A673 (cell line): ENCODE data around the gene NEK7. TPM values are rescaled to one million over a fixed set of nuclear protein-coding genes. Genes with fewer than 3 reads are reported as not detected.
"Not testable (repeated sequence)": the region's sequence is repeated elsewhere in the genome, so short reads cannot be mapped to it uniquely, and the experiment has no call there.

Experiments
- BruUV-seq: library from RNA; stranded (reverse); fragments of 400-500 nt; replicated peaks from 2 replicates; lab custom pipeline; 2021; lab: Mats Ljungman, UMichigan
- CTCF ChIA-PET: fragments of 300-600 bp; sonication (Branson Sonifier 250); formaldehyde crosslinking; loops from one replicate; lab custom pipeline; 2022; ENCODE audit warnings: antibody characterized with exemption; lab: Charles Lee
- POLR2A ChIA-PET: fragments of 300-600 bp; sonication (Branson Sonifier 250); formaldehyde crosslinking; loops from one replicate; lab custom pipeline; 2022; ENCODE audit warnings: antibody characterized with exemption; ENCODE audit not compliant: low non-redundant PET; lab: Charles Lee
- DNase-seq: peaks from one replicate; pipeline ENCODE4 v3.0.0-alpha.2; 2015; ENCODE audit warnings: low spot score
- H3K27ac ChIP-seq: fragments of 200-600 bp; sonication (generic); 2 replicates; pipeline ENCODE4 v1.5.1; 2016; ENCODE audit warnings: mixed run types, low read depth, mild to moderate bottlenecking, mixed read lengths, antibody characterized with exemption, low read length; ENCODE audit not compliant: poor library complexity, severe bottlenecking
- H3K27me3 ChIP-seq: fragments of 200-600 bp; sonication (generic); replicated peaks from 2 replicates; pipeline ENCODE4 v1.6.1; 2017; ENCODE audit warnings: mixed run types, low read depth, mild to moderate bottlenecking, mixed read lengths, antibody characterized with exemption, low read length; ENCODE audit not compliant: insufficient read depth, poor library complexity
- H3K36me3 ChIP-seq: fragments of 200-600 bp; sonication (generic); 2 replicates; pipeline ENCODE4 v1.6.1; 2016; ENCODE audit warnings: mixed run types, mild to moderate bottlenecking, mixed read lengths, antibody characterized with exemption, low read length; ENCODE audit not compliant: insufficient read depth, poor library complexity, severe bottlenecking
- H3K4me1 ChIP-seq: fragments of 200-600 bp; sonication (generic); 2 replicates; pipeline ENCODE4 v1.6.1; 2017; ENCODE audit warnings: mixed run types, mild to moderate bottlenecking, mixed read lengths, antibody characterized with exemption, low read length; ENCODE audit not compliant: insufficient read depth, poor library complexity, severe bottlenecking
- H3K4me3 ChIP-seq: fragments of 200-600 bp; sonication (generic); 2 replicates; pipeline ENCODE4 v1.5.1; 2016; ENCODE audit warnings: low read depth, mixed run types, mild to moderate bottlenecking, mixed read lengths, low read length; ENCODE audit not compliant: poor library complexity, severe bottlenecking
- H3K9me3 ChIP-seq: fragments of 200-600 bp; sonication (generic); 2 replicates; pipeline ENCODE4 v1.6.1; 2016; ENCODE audit warnings: mixed run types, low read depth, mild to moderate bottlenecking, mixed read lengths, antibody characterized with exemption, low read length; ENCODE audit not compliant: poor library complexity, severe bottlenecking
- CTCF ChIP-seq: fragments of 300-800, 200-600 bp; sonication (generic); conservative IDR thresholded peaks from 2 replicates; pipeline ENCODE4 v1.5.1; 2017; ENCODE audit warnings: low read depth, mild to moderate bottlenecking, antibody characterized with exemption, low read length, moderate library complexity, mixed read lengths
- EZH2 ChIP-seq: fragments of 200-600 bp; sonication (generic); IDR thresholded peaks from 2 replicates; pipeline ENCODE4 v1.6.1; 2017; ENCODE audit warnings: borderline replicate concordance, low read depth, mild to moderate bottlenecking, mixed read lengths, antibody characterized with exemption, low read length; ENCODE audit not compliant: poor library complexity, severe bottlenecking
- intact Hi-C: fragments of 100-400 bp; cut with micrococcal nuclease; formaldehyde crosslinking; loops from one replicate; pipeline ENCODE4 v1.10.0; 2022; ENCODE audit not compliant: unreplicated experiment
- total RNA-seq: library from RNA; stranded (reverse); gene quantifications from 2 replicates; pipeline ENCODE4 v1.2.3, GENCODE V29; 2021

The NEK7 gene
- total RNA-seq, 1 experiment from 2014 or later, result 18.6 TPM

DNA sequence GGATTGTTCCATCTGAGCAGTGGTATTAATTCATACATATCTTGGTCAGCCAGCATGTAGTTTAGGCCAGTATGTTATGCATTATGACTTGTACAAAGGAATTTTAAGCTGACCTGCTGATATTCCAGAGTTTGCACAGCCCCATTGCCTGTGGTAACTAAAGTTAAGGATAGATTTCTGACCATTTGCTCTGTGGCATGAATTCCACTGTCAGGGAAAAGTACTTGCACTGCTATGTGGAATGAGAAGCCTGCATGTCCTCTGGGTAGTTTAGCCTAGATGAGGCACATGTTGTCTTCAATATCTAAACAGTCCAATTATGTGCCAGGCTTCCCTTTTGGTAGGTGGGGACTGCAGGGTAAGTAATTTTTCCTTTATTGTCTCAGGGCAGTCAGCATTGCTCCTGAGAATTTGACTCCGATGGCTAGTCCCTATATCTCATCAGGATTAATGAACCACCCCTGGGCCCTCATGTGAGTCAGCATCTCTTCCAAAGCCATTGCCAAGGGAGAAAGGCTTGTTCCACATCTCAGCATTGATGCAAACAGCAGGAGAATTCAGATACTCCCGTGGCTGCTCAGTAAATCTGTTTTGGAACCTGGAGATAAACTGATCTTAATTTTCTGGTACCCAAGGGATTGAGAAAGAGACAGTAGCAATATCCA lies 30.2 kb downstream of the NEK7 start:
- no peaks in the 10 kb centered on the region for H3K27me3 ChIP-seq
- no peaks in the 10 kb centered on the region for H3K9me3 ChIP-seq
- no peak overlapping the region for H3K27ac ChIP-seq
- BruUV-seq, result no TSS peak
- ChIA-PET POLR2A (no interaction called here), CTCF (no interaction called here)
- no peak for DNase-seq
- TF ChIP-seq EZH2, result no peak
- TF ChIP-seq CTCF, result no peak
- H3K4me1 ChIP-seq, result peaks cover 16% of the 10 kb centered on the region
- intact Hi-C loops, result no loop called here
- H3K4me3 ChIP-seq, result no peak overlapping the region
- H3K36me3 ChIP-seq, result no peaks in the 10 kb centered on the region

- POLR2A ChIA-PET, result no interaction called here
These were observed 31.3 kb downstream of the NEK7 start for GRCh38 chr1:198187973-198188588.

DNA sequence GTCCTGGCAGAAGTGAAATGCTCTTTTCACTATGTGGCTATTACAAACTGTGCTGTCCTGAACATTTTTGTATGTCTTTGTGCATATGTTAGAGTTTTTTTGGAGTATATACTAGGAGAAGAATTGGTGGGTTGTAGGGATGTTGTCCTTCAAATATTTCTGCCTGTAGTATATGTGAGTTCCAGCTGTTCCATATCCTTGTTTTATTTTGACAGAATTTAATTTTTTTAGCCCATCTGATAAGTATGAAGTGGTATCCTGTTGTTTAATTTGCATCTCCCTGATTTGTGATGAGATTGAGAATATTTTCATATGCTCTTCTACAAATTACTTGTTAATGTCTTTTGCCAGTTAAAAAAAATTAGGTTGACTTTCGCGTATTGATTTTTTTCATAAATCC lies 34.3 kb downstream of the NEK7 start:
- DNase-seq, result no peak
- no peak overlapping the region for H3K27ac ChIP-seq
- POLR2A ChIA-PET, result no interaction called here
- BruUV-seq, result no TSS peak
- H3K27me3 ChIP-seq, result no peaks in the 10 kb centered on the region
- H3K36me3 ChIP-seq, result no peaks in the 10 kb centered on the region
- peaks cover 16% of the 10 kb centered on the region for H3K4me1 ChIP-seq
- intact Hi-C loops, result no loop called here
- CTCF ChIA-PET, result no interaction called here
- TF ChIP-seq CTCF, result no peak
- TF ChIP-seq EZH2, result no peak
- no peak overlapping the region for H3K4me3 ChIP-seq
- H3K9me3 ChIP-seq, result no peaks in the 10 kb centered on the region

More at GRCh38 chr1:198187973-198188588, 31.3 kb downstream of the NEK7 start:
- no TSS peak for BruUV-seq
- Histone ChIP-seq H3K27me3 (no peaks in the 10 kb centered on the region), H3K4me3 (no peak overlapping the region), H3K36me3 (no peaks in the 10 kb centered on the region), H3K4me1 (peaks cover 16% of the 10 kb centered on the region), H3K9me3 (no peaks in the 10 kb centered on the region), H3K27ac (no peak overlapping the region)
- DNase-seq, result no peak
- no peak for TF ChIP-seq EZH2
- TF ChIP-seq CTCF, result no peak
- CTCF ChIA-PET, result no interaction called here
- intact Hi-C loops, result no loop called here

- DNase-seq, CTCF ChIA-PET, H3K27me3 ChIP-seq, H3K9me3 ChIP-seq, H3K36me3 ChIP-seq, intact Hi-C loops, BruUV-seq, POLR2A ChIA-PET, H3K27ac ChIP-seq, H3K4me3 ChIP-seq: not testable (repeated sequence)
- peaks cover 22% of the 10 kb centered on the region for H3K4me1 ChIP-seq
These were observed 37.1 kb downstream of the NEK7 start for GRCh38 chr1:198193871-198194270.
